Transverse colon (tissue), 4 donors: ENCODE results near the gene SIPA1L2.

Experiments
- CTCF ChIP-seq, 5 experiments: fragments of 200-600 bp in 3 of 5; fragments of 450-650 bp in 2 of 5; sonication (generic) in 3 of 5; IDR thresholded peaks; 1 replicate in 2 of 5; 2 replicates in 3 of 5; pipeline ENCODE4 v1.5.1; 2016 to 2017; ENCODE audit warnings: antibody characterized with exemption in 5 of 5, inconsistent platforms in 3 of 5, mild to moderate bottlenecking in 2 of 5, moderate library complexity in 1 of 5
- EP300 ChIP-seq: sonication (generic); formaldehyde crosslinking; IDR thresholded peaks from one replicate; pipeline ENCODE4 v1.6.1; 2017; ENCODE audit warnings: antibody characterized with exemption, low read depth
- POLR2A ChIP-seq: fragments of 450-650 bp; IDR thresholded peaks from one replicate; pipeline ENCODE4 v1.6.1; 2016; ENCODE audit warnings: antibody characterized with exemption, mild to moderate bottlenecking, moderate library complexity
- POLR2AphosphoS5 ChIP-seq, 3 donors: sonication (generic); formaldehyde crosslinking; IDR thresholded peaks; one replicate each; pipeline ENCODE4 v1.6.1; 2016; ENCODE audit warnings: antibody characterized with exemption in 3 of 3

- no peak for TF ChIP-seq POLR2A
- TF ChIP-seq CTCF (IDR thresholded peaks at IDR 0.05): no peak
- TF ChIP-seq POLR2AphosphoS5 (IDR thresholded peaks at IDR 0.05): no peak
- TF ChIP-seq EP300: no peak
These were observed 12.7 kb downstream of the SIPA1L2 start for GRCh38 chr1:232617237-232617636.
